PFSK-1 (cell line): ENCODE measurements around the gene SYTL2.

Experiments used
- POLR2AphosphoS5 ChIP-seq: IDR thresholded peaks from 2 replicates; pipeline ENCODE4 v1.6.1; 2012; ENCODE audit warnings: low read depth, mild to moderate bottlenecking, control low read depth, low read length, moderate library complexity
- REST ChIP-seq, 2 experiments: IDR thresholded peaks; 2 replicates each; pipeline versions ENCODE4 v1.6.1 to v1.8.0; 2011 to 2012; ENCODE audit warnings: low read depth in 2 of 2, low read length in 2 of 2, control low read depth in 1 of 2, inconsistent platforms in 1 of 2, mild to moderate bottlenecking in 1 of 2, moderate library complexity in 1 of 2; ENCODE audit not compliant: insufficient read depth in 1 of 2
- SIN3A ChIP-seq: IDR thresholded peaks from 2 replicates; pipeline ENCODE4 v1.6.1; 2012; ENCODE audit warnings: mild to moderate bottlenecking, low read length, moderate library complexity, borderline replicate concordance; ENCODE audit not compliant: insufficient read depth
- TAF1 ChIP-seq: IDR thresholded peaks from 2 replicates; pipeline ENCODE4 v1.6.1; 2012; ENCODE audit warnings: low read length, control low read depth, borderline replicate concordance; ENCODE audit not compliant: insufficient read depth

- TF ChIP-seq POLR2AphosphoS5, result no peak
- no peak for TF ChIP-seq REST (IDR thresholded peaks at IDR 0.05; ENCODE audit: insufficient read depth in 1 of 2, low read depth in 2 of 2, low read length in 2 of 2)
- no peak for TF ChIP-seq SIN3A
- TF ChIP-seq TAF1, result no peak
These were observed 44.4 kb upstream of the SYTL2 start, which contains the start of gene CCDC83 for GRCh38 chr11:85855341-85855656.
